GM12891 (cell line): ENCODE results near the gene AGFG1.

Source experiments
- DNase-seq: peaks from one replicate; pipeline ENCODE4 v3.0.0; 2011; ENCODE audit warnings: low spot score; ENCODE audit not compliant: insufficient read length
- FAIRE-seq: peaks from 2 replicates; lab custom pipeline; 2011; peaks lifted over from hg19 to GRCh38; lab: Jason Lieb, UNC
- PAX5 ChIP-seq: IDR thresholded peaks from 2 replicates; pipeline ENCODE4 v1.6.1; 2011; ENCODE audit warnings: low read length, moderate library complexity, mild to moderate bottlenecking; ENCODE audit not compliant: insufficient read depth, severe bottlenecking
- POLR2A ChIP-seq: IDR thresholded peaks from 2 replicates; pipeline ENCODE4 v1.6.1; 2011; ENCODE audit warnings: low read depth, low read length, control low read depth
- POLR2AphosphoS5 ChIP-seq: IDR thresholded peaks from 2 replicates; pipeline ENCODE4 v1.6.1; 2011; ENCODE audit warnings: low read depth, low read length, control low read depth
- POU2F2 ChIP-seq: IDR thresholded peaks from 2 replicates; pipeline ENCODE4 v1.6.1; 2011; ENCODE audit warnings: low read depth, mild to moderate bottlenecking, control low read depth, low read length, moderate library complexity
- SPI1 ChIP-seq: IDR thresholded peaks from 2 replicates; pipeline ENCODE4 v1.6.1; 2011; ENCODE audit warnings: low read depth, low read length, control low read depth
- TAF1 ChIP-seq: IDR thresholded peaks from 2 replicates; pipeline ENCODE4 v1.6.1; 2011; ENCODE audit warnings: low read depth, low read length, control low read depth

The AGFG1 gene

GRCh38 chr2:227491386-227491785, 19.4 kb downstream of the AGFG1 start:
- no peak for TF ChIP-seq POU2F2
- no peak for TF ChIP-seq POLR2A
- no peak for TF ChIP-seq SPI1
- no peak for TF ChIP-seq PAX5
- FAIRE-seq (no peak), DNase-seq (no peak)

GRCh38 chr2:227493524-227493923, 21.6 kb downstream of the AGFG1 start:
- FAIRE-seq (no peak), DNase-seq (no peak)
- TF ChIP-seq POLR2AphosphoS5 (no peak), TAF1 (no peak), POU2F2 (no peak), POLR2A (no peak), PAX5 (no peak), SPI1 (no peak)

- no peak for TF ChIP-seq POU2F2
- DNase-seq (no peak), FAIRE-seq (peak; percentile 48)
Observed at GRCh38 chr2:227497158-227497557, 25.2 kb downstream of the AGFG1 start.

GRCh38 chr2:227499627-227500300, 27.8 kb downstream of the AGFG1 start:
- FAIRE-seq (no peak), DNase-seq (no peak)
- no peak for TF ChIP-seq TAF1
- TF ChIP-seq POLR2A: no peak
- TF ChIP-seq PAX5: no peak

- no peak for TF ChIP-seq SPI1
- TF ChIP-seq POU2F2: no peak
- TF ChIP-seq TAF1: no peak
- no peak for TF ChIP-seq POLR2AphosphoS5
- TF ChIP-seq PAX5: no peak
- TF ChIP-seq POLR2A: no peak
- no peak for DNase-seq
- FAIRE-seq: peak; percentile 61
Observed at GRCh38 chr2:227500301-227500630, 28.3 kb downstream of the AGFG1 start.

GRCh38 chr2:227503433-227504406, 31.8 kb downstream of the AGFG1 start:
- TF ChIP-seq TAF1: no peak
- TF ChIP-seq SPI1: no peak
- TF ChIP-seq POU2F2: no peak
- TF ChIP-seq POLR2AphosphoS5: no peak
- TF ChIP-seq PAX5: no peak
- TF ChIP-seq POLR2A: no peak
- no peak for DNase-seq
- FAIRE-seq: no peak

GRCh38 chr2:227504700-227505099, 32.7 kb downstream of the AGFG1 start:
- DNase-seq (no peak), FAIRE-seq (no peak)
- TF ChIP-seq SPI1 (no peak), POU2F2 (no peak), TAF1 (no peak), PAX5 (no peak), POLR2A (no peak), POLR2AphosphoS5 (no peak)

- no peak for TF ChIP-seq POLR2A
- TF ChIP-seq TAF1: no peak
- TF ChIP-seq POLR2AphosphoS5: no peak
- no peak for TF ChIP-seq PAX5
- no peak for TF ChIP-seq POU2F2
- no peak for TF ChIP-seq SPI1
- FAIRE-seq (no peak), DNase-seq (no peak)
Observed at GRCh38 chr2:227506456-227506855, 34.5 kb downstream of the AGFG1 start.

- DNase-seq (no peak), FAIRE-seq (no peak)
- TF ChIP-seq PAX5 (no peak), TAF1 (no peak), SPI1 (no peak), POLR2AphosphoS5 (no peak), POU2F2 (no peak), POLR2A (no peak)
Observed at GRCh38 chr2:227507963-227508362, 36.0 kb downstream of the AGFG1 start.

GRCh38 chr2:227509076-227509475, 37.1 kb downstream of the AGFG1 start:
- no peak for FAIRE-seq
- no peak for DNase-seq
- TF ChIP-seq POU2F2 (no peak), TAF1 (no peak), SPI1 (no peak), POLR2A (no peak), POLR2AphosphoS5 (no peak)
